ENCODE results near the gene MTREX. TPM values are rescaled to one million over a fixed set of nuclear protein-coding genes. Genes with fewer than 3 reads are reported as not detected.
A peak's percentile ranks its signal among the peaks of the same experiment; 100 is the strongest.

The MTREX gene
- total RNA-seq, 1 donor from 2014 or later, result 68.7 TPM

- Mint-ChIP-seq H3K27ac (ENCODE audit: unreplicated experiment) (no peak overlapping the region), H3K27me3 (ENCODE audit: low read depth, unreplicated experiment) (no peaks in the 10 kb centered on the region), H3K4me3 (ENCODE audit: unreplicated experiment) (no peak overlapping the region), H3K9me3 (ENCODE audit: unreplicated experiment) (peaks cover 2% of the 10 kb centered on the region), H3K4me1 (ENCODE audit: low read depth, unreplicated experiment) (peaks cover 18% of the 10 kb centered on the region), H3K36me3 (ENCODE audit: low read depth, unreplicated experiment) (peaks cover 30% of the 10 kb centered on the region)
- no peak overlapping the region for H2AFZ ChIP-seq (ENCODE audit: low read depth, low read length)
- peaks cover 19% of the 10 kb centered on the region for H3K36me3 ChIP-seq (ENCODE audit: insufficient read depth, low read length)
- peaks cover 8% of the 10 kb centered on the region for H4K20me1 ChIP-seq (ENCODE audit: insufficient read depth, low read length)
- DNase-seq (ENCODE audit: low read depth) (peak; percentile 20), FAIRE-seq (no peak)
- TF ChIP-seq CTCF (IDR thresholded peaks at IDR 0.05; ENCODE audit: insufficient read depth, low read depth, low read length) (no peak), EZH2 (IDR thresholded peaks at IDR 0.05; ENCODE audit: insufficient read depth, low read length) (no peak)
- no peak overlapping the region for H3K27ac ChIP-seq (ENCODE audit: low read depth, low read length)
- no peak overlapping the region for H3K4me3 ChIP-seq (ENCODE audit: insufficient read depth, low read depth, low read length)
- no peaks in the 10 kb centered on the region for H3K9me3 ChIP-seq (ENCODE audit: insufficient read depth, low read depth, low read length)
- H3K79me2 ChIP-seq (ENCODE audit: insufficient read depth, low read length), result no peaks in the 10 kb centered on the region
- H3K9ac ChIP-seq (ENCODE audit: low read length), result no peak overlapping the region
- no peaks in the 10 kb centered on the region for H3K4me1 ChIP-seq (ENCODE audit: insufficient read depth, low read length)
- no peaks in the 10 kb centered on the region for H3K27me3 ChIP-seq (ENCODE audit: insufficient read depth, low read length)
- no peak overlapping the region for H3K4me2 ChIP-seq (ENCODE audit: low read length)
Observed at GRCh38 chr5:55360190-55360589, 52.4 kb downstream of the MTREX start.

- Histone ChIP-seq H3K4me3 (ENCODE audit: insufficient read depth, low read depth, low read length) (no peak overlapping the region), H3K27ac (ENCODE audit: low read depth, low read length) (no peak overlapping the region), H3K4me1 (ENCODE audit: insufficient read depth, low read length) (no peaks in the 10 kb centered on the region), H3K79me2 (ENCODE audit: insufficient read depth, low read length) (no peaks in the 10 kb centered on the region), H3K9ac (ENCODE audit: low read length) (no peak overlapping the region), H3K36me3 (ENCODE audit: insufficient read depth, low read length) (peaks cover 19% of the 10 kb centered on the region), H4K20me1 (ENCODE audit: insufficient read depth, low read length) (no peaks in the 10 kb centered on the region), H3K27me3 (ENCODE audit: insufficient read depth, low read length) (no peaks in the 10 kb centered on the region), H3K9me3 (ENCODE audit: insufficient read depth, low read depth, low read length) (no peaks in the 10 kb centered on the region), H3K4me2 (ENCODE audit: low read length) (peak overlapping the region; percentile 3), H2AFZ (ENCODE audit: low read depth, low read length) (no peak overlapping the region)
- Mint-ChIP-seq H3K4me3 (ENCODE audit: unreplicated experiment) (peak overlapping the region; percentile 58), H3K27ac (ENCODE audit: unreplicated experiment) (peak overlapping the region; percentile 75), H3K9me3 (ENCODE audit: unreplicated experiment) (peaks cover 2% of the 10 kb centered on the region), H3K36me3 (ENCODE audit: low read depth, unreplicated experiment) (peaks cover 19% of the 10 kb centered on the region), H3K27me3 (ENCODE audit: low read depth, unreplicated experiment) (no peaks in the 10 kb centered on the region), H3K4me1 (ENCODE audit: low read depth, unreplicated experiment) (peaks cover 18% of the 10 kb centered on the region)
- no peak for TF ChIP-seq CTCF (IDR thresholded peaks at IDR 0.05; ENCODE audit: insufficient read depth, low read depth, low read length)
- TF ChIP-seq EZH2 (IDR thresholded peaks at IDR 0.05; ENCODE audit: insufficient read depth, low read length), result no peak
- DNase-seq (ENCODE audit: low read depth) (peak; percentile 59), FAIRE-seq (no peak)
Observed at GRCh38 chr5:55363856-55364255, 56.1 kb downstream of the MTREX start.

- Histone ChIP-seq H2AFZ (ENCODE audit: low read depth, low read length) (no peak overlapping the region), H3K9me3 (ENCODE audit: insufficient read depth, low read depth, low read length) (no peaks in the 10 kb centered on the region), H3K79me2 (ENCODE audit: insufficient read depth, low read length) (no peaks in the 10 kb centered on the region), H3K9ac (ENCODE audit: low read length) (no peak overlapping the region), H3K4me1 (ENCODE audit: insufficient read depth, low read length) (no peaks in the 10 kb centered on the region), H3K4me2 (ENCODE audit: low read length) (no peak overlapping the region), H3K36me3 (ENCODE audit: insufficient read depth, low read length) (peaks cover 15% of the 10 kb centered on the region), H3K27ac (ENCODE audit: low read depth, low read length) (no peak overlapping the region), H3K27me3 (ENCODE audit: insufficient read depth, low read length) (no peaks in the 10 kb centered on the region), H4K20me1 (ENCODE audit: insufficient read depth, low read length) (no peaks in the 10 kb centered on the region), H3K4me3 (ENCODE audit: insufficient read depth, low read depth, low read length) (no peak overlapping the region)
- H3K27me3 Mint-ChIP-seq (ENCODE audit: low read depth, unreplicated experiment), result no peaks in the 10 kb centered on the region
- DNase-seq (ENCODE audit: low read depth) (no peak), FAIRE-seq (no peak)
- no peak overlapping the region for H3K4me3 Mint-ChIP-seq (ENCODE audit: unreplicated experiment)
- peaks cover 2% of the 10 kb centered on the region for H3K9me3 Mint-ChIP-seq (ENCODE audit: unreplicated experiment)
- peak overlapping the region; percentile 30 for H3K27ac Mint-ChIP-seq (ENCODE audit: unreplicated experiment)
- no peak for TF ChIP-seq CTCF (IDR thresholded peaks at IDR 0.05; ENCODE audit: insufficient read depth, low read depth, low read length)
- TF ChIP-seq EZH2 (IDR thresholded peaks at IDR 0.05; ENCODE audit: insufficient read depth, low read length), result no peak
- H3K4me1 Mint-ChIP-seq (ENCODE audit: low read depth, unreplicated experiment), result peaks cover 18% of the 10 kb centered on the region
- peaks cover 18% of the 10 kb centered on the region for H3K36me3 Mint-ChIP-seq (ENCODE audit: low read depth, unreplicated experiment)
Observed at GRCh38 chr5:55364537-55365055, 56.8 kb downstream of the MTREX start.
